Breast epithelium (tissue), 4 donors: ENCODE data around the gene PRDM2. TPM values are rescaled to one million over a fixed set of nuclear protein-coding genes. Genes with fewer than 3 reads are reported as not detected.

Experiments used
- DNase-seq, 2 donors: peaks; one replicate each; pipeline ENCODE4 v3.0.0-alpha.2; 2019; ENCODE audit warnings: low spot score in 2 of 2
- H3K27ac ChIP-seq, 2 donors: fragments of 200-600 bp; sonication (generic) in 1 of 2; one replicate each; pipeline ENCODE4 v1.5.1; 2016 to 2019; ENCODE audit warnings: mild to moderate bottlenecking in 1 of 2
- H3K27me3 ChIP-seq, 2 donors: fragments of 200-600 bp; sonication (generic) in 1 of 2; one replicate each; pipeline versions ENCODE4 v1.5.1 to v1.6.0; 2017 to 2019; ENCODE audit warnings: control low read depth in 1 of 2, mild to moderate bottlenecking in 1 of 2
- H3K36me3 ChIP-seq: fragments of 200-600 bp; one replicate; pipeline ENCODE4 v1.5.1; 2019
- H3K4me1 ChIP-seq, 2 donors: fragments of 200-600 bp; sonication (generic); one replicate each; pipeline ENCODE4 v1.5.1; 2016 to 2019; ENCODE audit warnings: control low read depth in 1 of 2
- H3K4me3 ChIP-seq, 3 donors: fragments of 200-600 bp; sonication (generic); 1 replicate in 2 of 3; 2 replicates in 1 of 3; pipeline ENCODE4 v1.5.1; 2016 to 2019; ENCODE audit warnings: mild to moderate bottlenecking in 3 of 3, moderate library complexity in 2 of 3
- H3K9me3 ChIP-seq, 2 donors: fragments of 200-600 bp; sonication (generic) in 1 of 2; one replicate each; pipeline ENCODE4 v1.5.1; 2016 to 2019; ENCODE audit warnings: control low read depth in 1 of 2
- POLR2A ChIP-seq: fragments of 450-650 bp; IDR thresholded peaks from one replicate; pipeline ENCODE4 v1.6.1; 2016; ENCODE audit warnings: antibody characterized with exemption, mild to moderate bottlenecking, moderate library complexity
- POLR2AphosphoS5 ChIP-seq, 3 donors: sonication (generic); formaldehyde crosslinking; IDR thresholded peaks; one replicate each; pipeline ENCODE4 v1.6.1; 2017; ENCODE audit warnings: antibody characterized with exemption in 3 of 3
- intact Hi-C: fragments of 100-400 bp; cut with DNase I; formaldehyde crosslinking; loops from one replicate; pipeline ENCODE4 v1.15.1; 2023; ENCODE audit warnings: low total_unique reads
- total RNA-seq, 3 donors: library from RNA; depleted of rRNA; stranded (reverse); fragments of >200 nt; gene quantifications; one replicate each; pipeline ENCODE4 v1.1.0, GENCODE V29; 2016
- TF ChIP-seq, protein P1 (sequence below), 3 donors: fragments of 450-650 bp; IDR thresholded peaks; one replicate each; pipeline ENCODE4 v1.5.1; 2016 to 2017; ENCODE audit warnings: antibody characterized with exemption in 3 of 3, mild to moderate bottlenecking in 3 of 3, moderate library complexity in 3 of 3

Gene PRDM2
- total RNA-seq, 3 donors from 2014 or later, result 45.6 to 57.1 (median 47.2) TPM

GRCh38 chr1:13697738-13698137 is 2.2 kb upstream of the PRDM2 start:
- Histone ChIP-seq H3K4me3 (no peak overlapping the region), H3K27ac (no peak overlapping the region), H3K9me3 (no peaks in the 10 kb centered on the region), H3K4me1 (peaks cover 0 to 3% of the 10 kb centered on the region in 2 donors), H3K27me3 (no peaks in the 10 kb centered on the region), H3K36me3 (no peaks in the 10 kb centered on the region)
- TF ChIP-seq, protein P1, sequence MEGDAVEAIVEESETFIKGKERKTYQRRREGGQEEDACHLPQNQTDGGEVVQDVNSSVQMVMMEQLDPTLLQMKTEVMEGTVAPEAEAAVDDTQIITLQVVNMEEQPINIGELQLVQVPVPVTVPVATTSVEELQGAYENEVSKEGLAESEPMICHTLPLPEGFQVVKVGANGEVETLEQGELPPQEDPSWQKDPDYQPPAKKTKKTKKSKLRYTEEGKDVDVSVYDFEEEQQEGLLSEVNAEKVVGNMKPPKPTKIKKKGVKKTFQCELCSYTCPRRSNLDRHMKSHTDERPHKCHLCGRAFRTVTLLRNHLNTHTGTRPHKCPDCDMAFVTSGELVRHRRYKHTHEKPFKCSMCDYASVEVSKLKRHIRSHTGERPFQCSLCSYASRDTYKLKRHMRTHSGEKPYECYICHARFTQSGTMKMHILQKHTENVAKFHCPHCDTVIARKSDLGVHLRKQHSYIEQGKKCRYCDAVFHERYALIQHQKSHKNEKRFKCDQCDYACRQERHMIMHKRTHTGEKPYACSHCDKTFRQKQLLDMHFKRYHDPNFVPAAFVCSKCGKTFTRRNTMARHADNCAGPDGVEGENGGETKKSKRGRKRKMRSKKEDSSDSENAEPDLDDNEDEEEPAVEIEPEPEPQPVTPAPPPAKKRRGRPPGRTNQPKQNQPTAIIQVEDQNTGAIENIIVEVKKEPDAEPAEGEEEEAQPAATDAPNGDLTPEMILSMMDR (IDR thresholded peaks at IDR 0.05), result no peak
- TF ChIP-seq POLR2A (no peak), POLR2AphosphoS5 (IDR thresholded peaks at IDR 0.05) (no peak)
- intact Hi-C loops, result no loop called here
- no peak for DNase-seq

- peak overlapping the region; percentile 70 to 99 (median 81) for H3K4me3 ChIP-seq
- peak overlapping the region; percentile 98 to 99 for H3K27ac ChIP-seq
- H3K9me3 ChIP-seq, result no peaks in the 10 kb centered on the region
- no peaks in the 10 kb centered on the region for H3K36me3 ChIP-seq
- intact Hi-C loops, result no loop called here
- no peak for TF ChIP-seq POLR2A
- TF ChIP-seq, protein P1 (IDR thresholded peaks at IDR 0.05), result no peak
- peak in 1 of 3 donors; percentile 42 for TF ChIP-seq POLR2AphosphoS5 (IDR thresholded peaks at IDR 0.05)
- no peaks in the 10 kb centered on the region for H3K27me3 ChIP-seq
- no peak for DNase-seq
- H3K4me1 ChIP-seq, result peaks cover 0 to 3% of the 10 kb centered on the region in 2 donors
Observed at GRCh38 chr1:13699510-13699909, 478 bp upstream of the PRDM2 start.

- H3K9me3 ChIP-seq, result no peaks in the 10 kb centered on the region
- no peak for DNase-seq
- no peaks in the 10 kb centered on the region for H3K36me3 ChIP-seq
- H3K27me3 ChIP-seq, result no peaks in the 10 kb centered on the region
- TF ChIP-seq POLR2AphosphoS5 (IDR thresholded peaks at IDR 0.05), result peak in 2 of 3 donors; percentile 35 to 45
- no peak for TF ChIP-seq POLR2A
- H3K4me1 ChIP-seq, result peaks cover 0 to 3% of the 10 kb centered on the region in 2 donors
- H3K27ac ChIP-seq, result peak overlapping the region; percentile 98 to 99
- H3K4me3 ChIP-seq, result peak overlapping the region; percentile 70 to 99 (median 81)
- intact Hi-C loops, result no loop called here
Observed at GRCh38 chr1:13700521-13701270, 708 bp downstream of the PRDM2 start.

DNA sequence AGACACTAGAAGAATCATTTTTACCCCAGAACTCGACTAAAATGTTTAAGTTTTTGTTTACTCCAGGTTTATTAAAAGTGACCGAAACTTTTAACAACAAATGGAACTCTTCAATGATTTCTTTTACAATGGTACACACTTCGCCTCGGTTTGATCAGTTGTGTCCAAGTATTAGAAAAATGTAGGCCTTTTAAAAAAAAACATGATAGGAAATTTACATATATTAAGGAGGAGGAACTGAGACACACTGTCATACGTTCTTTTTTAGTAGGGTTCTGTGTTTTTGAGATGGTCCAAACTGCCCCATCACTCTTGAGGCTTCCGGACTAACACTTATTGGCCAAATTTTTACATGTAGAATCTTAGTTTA is 1.3 kb downstream of the PRDM2 start:
- intact Hi-C loops, result no loop called here
- no peak for DNase-seq
- Histone ChIP-seq H3K27me3 (no peaks in the 10 kb centered on the region), H3K4me1 (peaks cover 0 to 3% of the 10 kb centered on the region in 2 donors), H3K9me3 (no peaks in the 10 kb centered on the region), H3K27ac (peak overlapping the region; percentile 98 to 99), H3K4me3 (peak overlapping the region; percentile 70 to 99 (median 81)), H3K36me3 (no peaks in the 10 kb centered on the region)
- TF ChIP-seq, protein P1 (IDR thresholded peaks at IDR 0.05), result no peak
- TF ChIP-seq POLR2AphosphoS5 (IDR thresholded peaks at IDR 0.05) (no peak), POLR2A (no peak)

GRCh38 chr1:13702425-13703127 is 2.6 kb downstream of the PRDM2 start:
- intact Hi-C loops, result no loop called here
- Histone ChIP-seq H3K9me3 (no peaks in the 10 kb centered on the region), H3K36me3 (no peaks in the 10 kb centered on the region), H3K27me3 (no peaks in the 10 kb centered on the region), H3K27ac (peak overlapping the region in 1 of 2 donors; percentile 0), H3K4me1 (peaks cover 0 to 3% of the 10 kb centered on the region in 2 donors), H3K4me3 (no peak overlapping the region)
- DNase-seq, result no peak
- TF ChIP-seq POLR2A, result no peak
- TF ChIP-seq, protein P1 (IDR thresholded peaks at IDR 0.05), result no peak
- TF ChIP-seq POLR2AphosphoS5 (IDR thresholded peaks at IDR 0.05), result no peak
